HepG2 (cell line): ENCODE data around the gene PMEPA1. TPM values are rescaled to one million over a fixed set of nuclear protein-coding genes. Genes with fewer than 3 reads are reported as not detected.

Experiments
- ATAC-seq: fragments of 200-7000 bp; cut with Tn5 transposase; 3 replicates; pipeline ENCODE4 v1.9.1; 2020; ENCODE audit warnings: mild to moderate bottlenecking, moderate library complexity
- BruUV-seq: library from RNA; stranded (reverse); fragments of 400-500 nt; replicated peaks from 2 replicates; lab custom pipeline; 2021; lab: Mats Ljungman, UMichigan
- CTCF ChIA-PET: fragments of 300-600 bp; formaldehyde crosslinking; extraction: SDS; loops from one replicate; lab custom pipeline; 2021; ENCODE audit warnings: low total read pairs, inconsistent platforms, low intra/inter-chr PET ratio; lab: Yijun Ruan, JAX
- POLR2A ChIA-PET: fragments of 350-600 bp; sonication (Branson Sonifier 250); formaldehyde crosslinking; loops from one replicate; lab custom pipeline; 2020; ENCODE audit warnings: antibody characterized with exemption, inconsistent platforms; lab: Yijun Ruan, JAX
- DNase-seq: peaks from one replicate; pipeline ENCODE4 v3.0.0-alpha.2; 2015; ENCODE audit warnings: low spot score
- FAIRE-seq: peaks from 3 replicates; lab custom pipeline; 2011; peaks lifted over from hg19 to GRCh38; lab: Jason Lieb, UNC
- H2AFZ ChIP-seq: one replicate; pipeline ENCODE4 v1.6.1; 2011; ENCODE audit warnings: low read length, inconsistent platforms
- H3K27ac ChIP-seq: fragments of 300-600 bp; 3 replicates; pipeline ENCODE4 v1.8.0; 2011; ENCODE audit warnings: mixed run types, mild to moderate bottlenecking, mixed read lengths, low read length, inconsistent platforms; ENCODE audit not compliant: insufficient read depth; ENCODE audit errors: extremely low read length
- H3K27me3 ChIP-seq, 2 experiments: fragments of 200-600 bp in 1 of 2; 2 replicates in 1 of 2; 3 replicates in 1 of 2; pipeline versions ENCODE4 v1.6.0 to v1.8.0; 2011; ENCODE audit warnings: low read length in 2 of 2, mild to moderate bottlenecking in 2 of 2, moderate library complexity in 2 of 2, inconsistent platforms in 1 of 2; ENCODE audit not compliant: insufficient read depth in 2 of 2, control insufficient read depth in 1 of 2
- H3K36me3 ChIP-seq, 2 experiments: fragments of 200-600 bp in 1 of 2; replicated peaks in 1 of 2; 2 replicates in 1 of 2; 3 replicates in 1 of 2; pipeline versions ENCODE4 v1.5.1 to v1.8.0; 2011; ENCODE audit warnings: low read length in 2 of 2, inconsistent platforms in 1 of 2; ENCODE audit not compliant: insufficient read depth in 2 of 2, control insufficient read depth in 1 of 2
- H3K4me1 ChIP-seq: 2 replicates; pipeline ENCODE4 v1.5.1; 2012; ENCODE audit warnings: low read length, inconsistent platforms; ENCODE audit not compliant: insufficient read depth
- H3K4me2 ChIP-seq: 2 replicates; pipeline ENCODE4 v1.6.0; 2011; ENCODE audit warnings: low read depth, low read length, inconsistent platforms
- H3K4me3 ChIP-seq, 3 experiments: fragments of 200-600 bp in 1 of 3; sonication (generic), shearing (Covaris generic) in 1 of 3; replicated peaks in 1 of 3; 2 replicates each; pipeline ENCODE4 v1.5.1; 2011 to 2016; ENCODE audit warnings: low read length in 3 of 3, inconsistent platforms in 2 of 3, low read depth in 2 of 3, mild to moderate bottlenecking in 2 of 3, control low read depth in 1 of 3, mixed read lengths in 1 of 3; ENCODE audit not compliant: insufficient read depth in 1 of 3
- H3K79me2 ChIP-seq: one replicate; pipeline ENCODE4 v1.6.1; 2011; ENCODE audit warnings: low read length, inconsistent platforms; ENCODE audit not compliant: insufficient read depth
- H3K9ac ChIP-seq: 2 replicates; pipeline ENCODE4 v1.6.0; 2011; ENCODE audit warnings: mild to moderate bottlenecking, low read depth, low read length, inconsistent platforms; ENCODE audit not compliant: insufficient read depth
- H3K9me3 ChIP-seq: 2 replicates; pipeline ENCODE4 v1.5.1; 2012; ENCODE audit warnings: mild to moderate bottlenecking, low read length
- H4K20me1 ChIP-seq: 2 replicates; pipeline ENCODE4 v1.6.0; 2011; ENCODE audit warnings: inconsistent platforms, mild to moderate bottlenecking, low read length, moderate library complexity; ENCODE audit not compliant: insufficient read depth
- ARNT2 ChIP-seq: sonication (generic); formaldehyde crosslinking; IDR thresholded peaks from 2 replicates; pipeline ENCODE4 v1.8.0; 2022; ENCODE audit warnings: mild to moderate bottlenecking, low read depth, missing genetic modification reagents, moderate library complexity
- CEBPZ ChIP-seq: IDR thresholded peaks from 2 replicates; pipeline ENCODE4 v1.6.1; 2012; ENCODE audit warnings: low read length, improper control_type of control experiment
- GATAD1 ChIP-seq: IDR thresholded peaks from 2 replicates; pipeline ENCODE4 v1.6.1; 2016; ENCODE audit warnings: missing genetic modification reagents, missing compliant biosample characterization
- NR1H2 ChIP-seq: sonication (generic); formaldehyde crosslinking; IDR thresholded peaks from 2 replicates; pipeline ENCODE4 v1.8.1; 2022; ENCODE audit warnings: low read depth, missing genetic modification reagents, borderline replicate concordance
- RARA ChIP-seq: IDR thresholded peaks from 2 replicates; pipeline ENCODE4 v1.6.1; 2016; ENCODE audit warnings: missing genetic modification reagents, missing compliant biosample characterization
- RCOR2 ChIP-seq: IDR thresholded peaks from 2 replicates; pipeline ENCODE4 v1.6.1; 2016; ENCODE audit warnings: missing biosample characterization, missing genetic modification reagents
- ZBTB40 ChIP-seq, 2 experiments: fragments of 450-650 bp in 1 of 2; sonication (generic) in 1 of 2; formaldehyde crosslinking in 1 of 2; IDR thresholded peaks; 2 replicates each; pipeline versions ENCODE4 v1.6.1 to v1.8.0; 2016 to 2022; ENCODE audit warnings: antibody characterized with exemption in 1 of 2, mild to moderate bottlenecking in 1 of 2, missing genetic modification reagents in 1 of 2
- ZNF414 ChIP-seq: sonication (generic); formaldehyde crosslinking; IDR thresholded peaks from 2 replicates; pipeline ENCODE4 v1.5.0; 2020; ENCODE audit warnings: missing genetic modification reagents
- ZNF432 ChIP-seq: sonication (generic); formaldehyde crosslinking; IDR thresholded peaks from 2 replicates; pipeline ENCODE4 v1.5.0; 2020; ENCODE audit warnings: missing genetic modification reagents, mild to moderate bottlenecking, borderline replicate concordance
- ZNF557 ChIP-seq: sonication (generic); formaldehyde crosslinking; IDR thresholded peaks from 2 replicates; pipeline ENCODE4 v1.4.0; 2020; ENCODE audit warnings: missing genetic modification reagents
- ZNF891 ChIP-seq: sonication (generic); formaldehyde crosslinking; IDR thresholded peaks from 2 replicates; pipeline ENCODE4 v1.5.0; 2020; ENCODE audit warnings: mild to moderate bottlenecking, missing genetic modification reagents
- ZSCAN21 ChIP-seq: sonication (generic); formaldehyde crosslinking; IDR thresholded peaks from 2 replicates; pipeline ENCODE4 v1.8.0; 2022; ENCODE audit warnings: mild to moderate bottlenecking, missing genetic modification reagents, moderate library complexity, borderline replicate concordance
- WGBS: methylation state at CpG from one replicate; pipeline ENCODE4 v1.1.6; 2017; ENCODE audit warnings: low lambda C conversion rate; 5-methylcytosine and 5-hydroxymethylcytosine counted together
- in situ Hi-C: cut with HindIII; loops from 2 replicates; pipeline ENCODE4 v1.10.0; 2017; ENCODE audit warnings: low pct_unique_long_range_greater_than_20kb; ENCODE audit not compliant: extremely low pct_ligation_motif_present
- intact Hi-C: fragments of 100-400 bp; cut with micrococcal nuclease; formaldehyde crosslinking; loops from one replicate; pipeline ENCODE4 v1.10.0; 2022; ENCODE audit not compliant: unreplicated experiment
- polyA plus RNA-seq, 8 experiments: library from polyadenylated mRNA; depleted of rRNA in 3 of 8; stranded (reverse) in 7 of 8; unstranded in 1 of 8; fragments of >200 nt; fragmentation: Illumina TruSeq in 4 of 8; extraction: Trizol in 4 of 8; gene quantifications; 2 replicates each; pipeline versions ENCODE4 v1.2.1 to v1.2.3, GENCODE V29; 2011 to 2016; ENCODE audit warnings: low read depth in 4 of 8, missing spikeins in 1 of 8, mixed read lengths in 1 of 8; ENCODE audit not compliant: insufficient read depth in 1 of 8
- total RNA-seq, 5 experiments: library from RNA; depleted of rRNA; stranded (reverse); fragments of >200 nt; fragmentation: Illumina TruSeq; extraction: Trizol; gene quantifications; 2 replicates each; pipeline ENCODE4 v1.2.3, GENCODE V29; 2016; ENCODE audit warnings: low read depth in 1 of 5

Gene PMEPA1
- total and polyA plus RNA-seq, 2 of the 13 experiments (the other 11 are each of a cell fraction or from before 2014, with no cell fraction given), result not detected

- Histone ChIP-seq H2AFZ (no peak overlapping the region), H3K27ac (no peak overlapping the region), H3K4me1 (no peaks in the 10 kb centered on the region), H3K36me3 (no peaks in the 10 kb centered on the region), H3K9me3 (no peaks in the 10 kb centered on the region), H4K20me1 (peaks cover 4% of the 10 kb centered on the region; the same call in 1 of the 2 replicates), H3K27me3 (peaks cover 19 to 71% of the 10 kb centered on the region in 2 experiments), H3K4me3 (no peak overlapping the region), H3K9ac (no peak overlapping the region), H3K79me2 (no peaks in the 10 kb centered on the region), H3K4me2 (no peak overlapping the region)
- DNase-seq (no peak), ATAC-seq (no peak), FAIRE-seq (no peak)
- CTCF ChIA-PET, result no interaction called here
- 0% methylated on average over 7 of the region's 7 CpGs for WGBS
- POLR2A ChIA-PET, result no interaction called here
- BruUV-seq, result no TSS peak
- in situ Hi-C loops (no loop called here), intact Hi-C loops (no loop called here)
- TF ChIP-seq ZSCAN21 (CRISPR knock-in tag) (no peak), ARNT2 (CRISPR knock-in tag) (no peak), NR1H2 (CRISPR knock-in tag) (no peak), ZBTB40 (IDR thresholded peaks at IDR 0.05) (no peak), ZBTB40 (CRISPR knock-in tag; IDR thresholded peaks at IDR 0.05) (no peak), RCOR2 (CRISPR knock-in tag) (no peak), RARA (CRISPR knock-in tag) (no peak), ZNF891 (CRISPR knock-in tag) (no peak), ZNF414 (CRISPR knock-in tag) (no peak), GATAD1 (no peak), CEBPZ (no peak), ZNF432 (no peak), ZNF557 (no peak)
Measured at GRCh38 chr20:57711826-57712225, 2.0 kb upstream of the PMEPA1 start.
